H9 (cell line): ENCODE measurements around the gene DNM1. TPM values are rescaled to one million over a fixed set of nuclear protein-coding genes. Genes with fewer than 3 reads are reported as not detected.

Experiments
- DNase-seq: peaks from one replicate; pipeline ENCODE4 v3.0.0-alpha.2; 2017
- H2AFZ ChIP-seq: one replicate; pipeline ENCODE4 v1.6.1; 2013; ENCODE audit warnings: mild to moderate bottlenecking, low read length, control low read depth, moderate library complexity
- H2AK5ac ChIP-seq: 2 replicates; pipeline ENCODE4 v1.6.1; 2013; ENCODE audit warnings: low read length, control low read depth, mixed read lengths; ENCODE audit not compliant: insufficient read length
- H2BK120ac ChIP-seq: one replicate; pipeline ENCODE4 v1.6.1; 2013; ENCODE audit warnings: low read depth, mild to moderate bottlenecking, low read length, control low read depth, inconsistent platforms; ENCODE audit not compliant: poor library complexity, severe bottlenecking
- H2BK12ac ChIP-seq: 2 replicates; pipeline ENCODE4 v1.6.1; 2013; ENCODE audit warnings: low read length, control low read depth, mixed read lengths, low read depth; ENCODE audit not compliant: insufficient read length
- H2BK15ac ChIP-seq: 2 replicates; pipeline ENCODE4 v1.6.1; 2013; ENCODE audit warnings: low read depth, low read length, control low read depth
- H2BK20ac ChIP-seq: one replicate; pipeline ENCODE4 v1.6.1; 2013; ENCODE audit warnings: low read depth, mild to moderate bottlenecking, low read length, control low read depth, inconsistent platforms; ENCODE audit not compliant: poor library complexity, severe bottlenecking
- H2BK5ac ChIP-seq: 2 replicates; pipeline ENCODE4 v1.6.1; 2013; ENCODE audit warnings: low read length, control low read depth, mixed read lengths; ENCODE audit not compliant: insufficient read length
- H3K14ac ChIP-seq: 2 replicates; pipeline ENCODE4 v1.6.1; 2013; ENCODE audit warnings: low read length, control low read depth; ENCODE audit not compliant: insufficient read depth
- H3K18ac ChIP-seq: 2 replicates; pipeline ENCODE4 v1.6.1; 2013; ENCODE audit warnings: low read depth, mild to moderate bottlenecking, mixed read lengths, low read length, control low read depth; ENCODE audit not compliant: insufficient read length
- H3K23ac ChIP-seq: 2 replicates; pipeline ENCODE4 v1.6.1; 2013; ENCODE audit warnings: low read length, control low read depth, mixed read lengths, low read depth; ENCODE audit not compliant: insufficient read length
- H3K23me2 ChIP-seq: 2 replicates; pipeline ENCODE4 v1.6.1; 2013; ENCODE audit warnings: low read depth, mild to moderate bottlenecking, mixed read lengths, low read length, control low read depth; ENCODE audit not compliant: insufficient read length, poor library complexity, severe bottlenecking
- H3K27ac ChIP-seq: 2 replicates; pipeline ENCODE4 v1.5.1; 2013; ENCODE audit warnings: low read length, control low read depth, mixed read lengths, low read depth; ENCODE audit not compliant: insufficient read length
- H3K27me3 ChIP-seq: 2 replicates; pipeline ENCODE4 v1.6.1; 2013; ENCODE audit warnings: low read length, control low read depth, inconsistent platforms; ENCODE audit not compliant: insufficient read depth
- H3K4ac ChIP-seq: 2 replicates; pipeline ENCODE4 v1.6.1; 2013; ENCODE audit warnings: low read depth, mild to moderate bottlenecking, control low read depth, inconsistent platforms, low read length, moderate library complexity
- H3K4me1 ChIP-seq: 2 replicates; pipeline ENCODE4 v1.6.1; 2013; ENCODE audit warnings: low read length, control low read depth, inconsistent platforms; ENCODE audit not compliant: insufficient read depth
- H3K4me2 ChIP-seq: 2 replicates; pipeline ENCODE4 v1.6.1; 2013; ENCODE audit warnings: low read length, control low read depth, mixed read lengths; ENCODE audit not compliant: insufficient read length, insufficient read depth
- H3K56ac ChIP-seq: 2 replicates; pipeline ENCODE4 v1.6.1; 2013; ENCODE audit warnings: low read depth, mild to moderate bottlenecking, mixed read lengths, low read length, control low read depth; ENCODE audit not compliant: insufficient read length
- H3K79me1 ChIP-seq: 2 replicates; pipeline ENCODE4 v1.6.1; 2013; ENCODE audit warnings: low read depth, mild to moderate bottlenecking, moderate library complexity, low read length, control low read depth, inconsistent platforms; ENCODE audit not compliant: insufficient read depth, poor library complexity, severe bottlenecking
- H3K79me2 ChIP-seq: 2 replicates; pipeline ENCODE4 v1.6.1; 2013; ENCODE audit warnings: low read length, control low read depth, inconsistent platforms; ENCODE audit not compliant: insufficient read depth
- H3K9ac ChIP-seq: 2 replicates; pipeline ENCODE4 v1.6.1; 2013; ENCODE audit warnings: low read length, control low read depth, mixed read lengths; ENCODE audit not compliant: insufficient read length; ENCODE audit errors: extremely low read depth
- H3K9me3 ChIP-seq: one replicate; pipeline ENCODE4 v1.6.1; 2013; ENCODE audit warnings: low read depth, low read length, inconsistent platforms; ENCODE audit not compliant: control insufficient read depth
- H3T11ph ChIP-seq: one replicate; pipeline ENCODE4 v1.6.1; 2013; ENCODE audit warnings: mild to moderate bottlenecking, low read length, control low read depth, inconsistent platforms
- H4K20me1 ChIP-seq: one replicate; pipeline ENCODE4 v1.6.1; 2013; ENCODE audit not compliant: control insufficient read depth, insufficient read length, insufficient read depth
- H4K5ac ChIP-seq: 2 replicates; pipeline ENCODE4 v1.6.1; 2013; ENCODE audit warnings: low read depth, mild to moderate bottlenecking, mixed read lengths, low read length, control low read depth; ENCODE audit not compliant: insufficient read length
- H4K8ac ChIP-seq: replicated peaks from 2 replicates; pipeline ENCODE4 v1.6.1; 2013; ENCODE audit warnings: low read length, control low read depth, mixed read lengths, low read depth; ENCODE audit not compliant: insufficient read length
- H4K91ac ChIP-seq: 2 replicates; pipeline ENCODE4 v1.6.1; 2013; ENCODE audit warnings: low read depth, mild to moderate bottlenecking, moderate library complexity, mixed read lengths, low read length, control low read depth; ENCODE audit not compliant: insufficient read length
- H3K27ac Mint-ChIP-seq, 3 experiments: 2 replicates in 2 of 3; 3 replicates in 1 of 3; pipeline ENCODE4 v1.8.0; 2020 to 2021; ENCODE audit warnings: mixed read lengths in 3 of 3, mild to moderate bottlenecking in 1 of 3, moderate library complexity in 1 of 3
- H3K27me3 Mint-ChIP-seq: 2 replicates; pipeline ENCODE4 v1.8.0; 2021; ENCODE audit warnings: low read depth, mild to moderate bottlenecking, moderate library complexity, mixed read lengths
- H3K36me3 Mint-ChIP-seq, 3 experiments: 2 replicates in 2 of 3; 3 replicates in 1 of 3; pipeline ENCODE4 v1.8.0; 2020 to 2021; ENCODE audit warnings: low read depth in 3 of 3, mixed read lengths in 3 of 3; ENCODE audit not compliant: insufficient read depth in 1 of 3
- H3K4me1 Mint-ChIP-seq, 2 experiments: 2 replicates each; pipeline ENCODE4 v1.8.0; 2020; ENCODE audit warnings: mixed read lengths in 2 of 2
- H3K4me3 Mint-ChIP-seq, 2 experiments: 2 replicates in 1 of 2; 3 replicates in 1 of 2; pipeline ENCODE4 v1.8.0; 2020 to 2021; ENCODE audit warnings: mild to moderate bottlenecking in 2 of 2, mixed read lengths in 2 of 2, moderate library complexity in 1 of 2
- H3K9me3 Mint-ChIP-seq, 2 experiments: 2 replicates in 1 of 2; 3 replicates in 1 of 2; pipeline ENCODE4 v1.8.0; 2020; ENCODE audit warnings: mild to moderate bottlenecking in 2 of 2, mixed read lengths in 2 of 2, moderate library complexity in 1 of 2
- CTCF ChIP-seq: fragments of 200-600 bp; sonication (generic); conservative IDR thresholded peaks from 3 replicates; pipeline ENCODE4 v1.8.0; 2021; ENCODE audit warnings: antibody characterized with exemption, mild to moderate bottlenecking
- WGBS: extraction: QIAGEN DNeasy Blood & Tissue Kit; methylation state at CpG from one replicate; pipeline ENCODE4 v1.1.7; 2013; ENCODE audit warnings: missing lambda C conversion rate, low lambda C conversion rate, mixed read lengths; ENCODE audit not compliant: insufficient read length; ENCODE audit errors: extremely low coverage; 5-methylcytosine and 5-hydroxymethylcytosine counted together
- total RNA-seq: library from RNA; stranded (reverse); gene quantifications from 2 replicates; pipeline ENCODE4 v1.2.1, GENCODE V29; 2021

The DNM1 gene
- total RNA-seq, 1 experiment from 2014 or later, result 58.0 TPM

- no peaks in the 10 kb centered on the region for H4K20me1 ChIP-seq
- H3K4me1 ChIP-seq, result no peaks in the 10 kb centered on the region
- no CpG with 5 or more reads among the region's 25 CpGs for WGBS
- H2BK120ac ChIP-seq, result no peak overlapping the region
- no peak overlapping the region for H2BK12ac ChIP-seq
- no peaks in the 10 kb centered on the region for H3K9me3 ChIP-seq
- no peak overlapping the region for H4K91ac ChIP-seq
- DNase-seq, result no peak
- no peak overlapping the region for H3K56ac ChIP-seq
- no peak overlapping the region for H2BK20ac ChIP-seq
- Mint-ChIP-seq H3K27ac (peak overlapping the region in 1 of 3 experiments; percentile 3; a peak in 1 of 7 replicates), H3K9me3 (no peaks in the 10 kb centered on the region; a peak in 1 of 5 replicates), H3K4me1 (peaks cover 14 to 36% of the 10 kb centered on the region in 2 experiments), H3K27me3 (peaks cover 6% of the 10 kb centered on the region), H3K4me3 (0 out of 5 replicates have a peak overlapping the region, but pooled peaks of 1 of the 2 experiments have one; percentile 73), H3K36me3 (peaks cover 17 to 34% (median 24%) of the 10 kb centered on the region in 3 experiments; a peak in 6 of 7 replicates)
- no peak overlapping the region for H3K4me2 ChIP-seq
- H2BK5ac ChIP-seq, result no peak overlapping the region
- no peak overlapping the region for H2BK15ac ChIP-seq
- H2AK5ac ChIP-seq, result no peak overlapping the region
- no peak overlapping the region for H2AFZ ChIP-seq
- no peaks in the 10 kb centered on the region for H3K27me3 ChIP-seq
- no peak overlapping the region for H3T11ph ChIP-seq
- no peaks in the 10 kb centered on the region for H3K79me1 ChIP-seq
- H3K23me2 ChIP-seq, result peaks cover 4% of the 10 kb centered on the region
- H3K14ac ChIP-seq, result no peak overlapping the region
- TF ChIP-seq CTCF, result no peak
- H3K4ac ChIP-seq, result no peak overlapping the region
- no peak overlapping the region for H4K8ac ChIP-seq
- H3K9ac ChIP-seq, result no peak overlapping the region
- no peak overlapping the region for H4K5ac ChIP-seq
- no peak overlapping the region for H3K27ac ChIP-seq
- peaks cover 3% of the 10 kb centered on the region for H3K79me2 ChIP-seq
- no peak overlapping the region for H3K23ac ChIP-seq
- no peak overlapping the region for H3K18ac ChIP-seq
Measured at GRCh38 chr9:128252317-128253139, 49.3 kb downstream of the DNM1 start.
